GM12878 (cell line): ENCODE data around the gene SLC10A4. TPM values are rescaled to one million over a fixed set of nuclear protein-coding genes. Genes with fewer than 3 reads are reported as not detected.

Experiments
- ATAC-seq: fragments of 200-7000 bp; cut with Tn5 transposase; 3 replicates; pipeline ENCODE4 v1.9.1; 2020; ENCODE audit warnings: mild to moderate bottlenecking, moderate library complexity
- BruUV-seq: library from RNA; stranded (reverse); fragments of 400-500 nt; replicated peaks from 2 replicates; lab custom pipeline; 2021; lab: Mats Ljungman, UMichigan
- CTCF ChIA-PET: fragments of 300-600 bp; sonication (Branson Sonifier 250); formaldehyde crosslinking; extraction: SDS; loops from one replicate; lab custom pipeline; 2021; ENCODE audit warnings: inconsistent platforms; lab: Yijun Ruan, JAX
- POLR2A ChIA-PET: fragments of 350-600 bp; formaldehyde crosslinking; extraction: SDS; loops from one replicate; lab custom pipeline; 2021; ENCODE audit warnings: inconsistent platforms; lab: Charles Lee
- RAD21 ChIA-PET: fragments of 300-600 bp; sonication (Branson Sonifier 250); formaldehyde crosslinking; loops from one replicate; lab custom pipeline; 2023; ENCODE audit warnings: antibody characterized with exemption; ENCODE audit not compliant: unreplicated experiment; lab: Charles Lee
- SMC1A ChIA-PET: fragments of 300-600 bp; sonication (Branson Sonifier 250); formaldehyde crosslinking; loops from one replicate; lab custom pipeline; 2023; ENCODE audit not compliant: unreplicated experiment, uncharacterized antibody; lab: Charles Lee
- DNase-seq: peaks from one replicate; pipeline ENCODE4 v3.0.0-alpha.2; 2011; ENCODE audit warnings: low read depth, low spot score
- FAIRE-seq: peaks from 3 replicates; lab custom pipeline; 2011; peaks lifted over from hg19 to GRCh38; lab: Jason Lieb, UNC
- H2AFZ ChIP-seq: 2 replicates; pipeline ENCODE4 v1.6.0; 2011; ENCODE audit warnings: low read depth, low read length, control low read depth; ENCODE audit not compliant: control insufficient read depth
- H3K27ac ChIP-seq: 2 replicates; pipeline ENCODE4 v1.5.1; 2011; ENCODE audit warnings: control low read depth; ENCODE audit not compliant: control insufficient read depth, insufficient read depth
- H3K27me3 ChIP-seq, 2 experiments: replicated peaks in 1 of 2; 2 replicates each; pipeline versions ENCODE4 v1.6.0 to v1.6.1; 2011; ENCODE audit warnings: low read length in 1 of 2; ENCODE audit not compliant: control insufficient read depth in 2 of 2, insufficient read depth in 2 of 2
- H3K36me3 ChIP-seq, 2 experiments: 2 replicates each; pipeline ENCODE4 v1.5.1; 2011; ENCODE audit warnings: low read length in 1 of 2; ENCODE audit not compliant: control insufficient read depth in 2 of 2, insufficient read depth in 2 of 2
- H3K4me1 ChIP-seq: 2 replicates; pipeline ENCODE4 v1.6.1; 2011; ENCODE audit warnings: mild to moderate bottlenecking, low read length, moderate library complexity, mixed read lengths; ENCODE audit not compliant: control insufficient read depth, insufficient read depth
- H3K4me2 ChIP-seq: 2 replicates; pipeline ENCODE4 v1.6.0; 2011; ENCODE audit warnings: control low read depth; ENCODE audit not compliant: control insufficient read depth, insufficient read depth
- H3K4me3 ChIP-seq: fragments of 200-600 bp; sonication (generic); 2 replicates; pipeline ENCODE4 v1.5.1; 2016
- H3K79me2 ChIP-seq: 2 replicates; pipeline ENCODE4 v1.6.0; 2011; ENCODE audit warnings: low read length; ENCODE audit not compliant: control insufficient read depth, insufficient read depth
- H3K9ac ChIP-seq: 2 replicates; pipeline ENCODE4 v1.8.0; 2011; ENCODE audit warnings: low read length, control low read depth, mixed read lengths; ENCODE audit not compliant: control insufficient read depth, insufficient read depth
- H3K9me3 ChIP-seq: replicated peaks from 3 replicates; pipeline ENCODE4 v1.5.1; 2011; ENCODE audit warnings: mild to moderate bottlenecking, low read length; ENCODE audit not compliant: control insufficient read depth, insufficient read depth
- H4K20me1 ChIP-seq: 2 replicates; pipeline ENCODE4 v1.6.0; 2011; ENCODE audit not compliant: control insufficient read depth, insufficient read depth
- CBFB ChIP-seq: IDR thresholded peaks from 2 replicates; pipeline ENCODE4 v1.6.1; 2016; ENCODE audit warnings: antibody characterized with exemption, low read depth
- CBX3 ChIP-seq: fragments of 200-600 bp; sonication (generic); IDR thresholded peaks from 2 replicates; pipeline ENCODE4 v1.6.1; 2016; ENCODE audit warnings: low read depth, borderline replicate concordance
- MAX ChIP-seq: IDR thresholded peaks from 2 replicates; pipeline ENCODE4 v1.6.1; 2012; ENCODE audit warnings: low read depth, low read length, improper control_type of control experiment
- ZNF217 ChIP-seq: fragments of 450-650 bp; IDR thresholded peaks from 2 replicates; pipeline ENCODE4 v1.6.1; 2017; ENCODE audit warnings: antibody characterized with exemption, mild to moderate bottlenecking
- ZNF592 ChIP-seq: fragments of 450-650 bp; IDR thresholded peaks from 2 replicates; pipeline ENCODE4 v1.6.1; 2017; ENCODE audit warnings: mild to moderate bottlenecking, moderate library complexity
- in situ Hi-C: fragments of 300-500 bp; cut with MboI; formaldehyde crosslinking; loops from 9 replicates; pipeline ENCODE4 v1.14.3; 2018; ENCODE audit warnings: mixed read lengths
- intact Hi-C: fragments of 100-400 bp; cut with micrococcal nuclease; formaldehyde crosslinking; loops from one replicate; pipeline ENCODE4 v1.14.2; 2022; ENCODE audit not compliant: unreplicated experiment
- polyA plus RNA-seq, 11 experiments: library from polyadenylated mRNA; depleted of rRNA in 4 of 11; unstranded in 6 of 11; stranded (reverse) in 5 of 11; fragments of >200 nt; fragmentation: Nextera tagmentation in 4 of 11; fragmentation: Illumina TruSeq in 1 of 11; extraction: Ambion mirVana in 4 of 11; extraction: Trizol in 1 of 11; gene quantifications; 1 replicate in 1 of 11; 2 replicates in 10 of 11; pipeline versions ENCODE4 v1.2.1 to v1.2.3, GENCODE V29; 2011 to 2016; ENCODE audit warnings: inconsistent platforms in 2 of 11, missing spikeins in 2 of 11, low read depth in 1 of 11
- total RNA-seq, 4 experiments: library from RNA; depleted of rRNA in 3 of 4; stranded (reverse); fragments of >200 nt in 3 of 4; fragmentation: Illumina TruSeq in 1 of 4; extraction: Trizol in 1 of 4; gene quantifications; 2 replicates each; pipeline versions ENCODE4 v1.2.1 to v1.2.3, GENCODE V29; 2013 to 2021

The SLC10A4 gene
- total and polyA plus RNA-seq, 10 of the 15 experiments (the other 5 are each of a cell fraction or from before 2014, with no cell fraction given), result 0.12 TPM; not detected in 9

GRCh38 chr4:48526406-48526805 lies 43.3 kb downstream of the SLC10A4 start (continued):
- TF ChIP-seq MAX, result no peak

GRCh38 chr4:48538358-48538757 lies 55.2 kb downstream of the SLC10A4 start:
- no peak for FAIRE-seq
- no peak overlapping the region for H3K4me3 ChIP-seq
- DNase-seq, result no peak
- H3K36me3 ChIP-seq, result peaks cover 5 to 29% of the 10 kb centered on the region in 2 experiments
- POLR2A ChIA-PET, result no interaction called here
- H3K27ac ChIP-seq, result no peak overlapping the region
- in situ Hi-C loops, result no loop called here
- RAD21 ChIA-PET, result no interaction called here
- H3K9ac ChIP-seq, result no peak overlapping the region
- H2AFZ ChIP-seq, result no peak overlapping the region
- H3K4me2 ChIP-seq, result no peak overlapping the region
- H3K4me1 ChIP-seq, result no peaks in the 10 kb centered on the region
- ATAC-seq, result no peak
- H3K27me3 ChIP-seq, result no peaks in the 10 kb centered on the region
- intact Hi-C loops, result no loop called here
- H3K79me2 ChIP-seq, result no peaks in the 10 kb centered on the region
- TF ChIP-seq ZNF592 (no peak), CBFB (no peak), CBX3 (no peak), ZNF217 (no peak)
- BruUV-seq, result no TSS peak
- no peaks in the 10 kb centered on the region for H3K9me3 ChIP-seq
- CTCF ChIA-PET, result interaction anchor here (0.6 to 1.1 kb wide), 3 partner anchors 25 to 170 kb away, joined by 3 read pairs; no protein-coding TSS in a partner anchor
- SMC1A ChIA-PET, result interaction anchor here (0.7 to 1.5 kb wide), 2 partner anchors 29 to 67 kb away, joined by 3 to 5 read pairs; no protein-coding TSS in a partner anchor
- no peaks in the 10 kb centered on the region for H4K20me1 ChIP-seq

Other genes starting within 250 kb of the SLC10A4 start
- gene TEC, start 213.5 kb upstream of the SLC10A4 start, total RNA-seq (2014; rRNA removed), result 24.2 and 27.2 TPM in 2 replicates
- gene TEC, start 213.5 kb upstream of the SLC10A4 start, total RNA-seq (2014; rRNA removed; fragmentation: Illumina TruSeq; extraction: Trizol), result 24.4 and 25.6 TPM in 2 replicates
- 19.0 and 20.2 TPM in 2 replicates for gene TEC, start 213.5 kb upstream of the SLC10A4 start, total RNA-seq (2021)
- 15.4 and 21.3 TPM in 2 replicates for gene TEC, start 213.5 kb upstream of the SLC10A4 start, polyA plus RNA-seq (2011; rRNA removed)
- 18.6 and 23.7 TPM in 2 replicates for gene TEC, start 213.5 kb upstream of the SLC10A4 start, polyA plus RNA-seq (2014; fragmentation: Illumina TruSeq; extraction: Trizol)
- gene TEC, start 213.5 kb upstream of the SLC10A4 start, polyA plus RNA-seq (2014; fragmentation: Nextera tagmentation; extraction: Ambion mirVana), result 1 to 10 TPM; 7.4 to 10.0 TPM
- 17.3 and 19.3 TPM in 2 replicates for gene TEC, start 213.5 kb upstream of the SLC10A4 start, polyA plus RNA-seq (2014; rRNA removed)
- gene TEC, start 213.5 kb upstream of the SLC10A4 start, polyA plus RNA-seq (2016; fragmentation: Nextera tagmentation; extraction: Ambion mirVana), result 10 to 100 TPM; 14.6 to 15.5 TPM
- 11.4 and 17.5 TPM in 2 replicates for gene SLAIN2, start 141.8 kb upstream of the SLC10A4 start, total RNA-seq (2014; rRNA removed)
- gene SLAIN2, start 141.8 kb upstream of the SLC10A4 start, total RNA-seq (2014; rRNA removed; fragmentation: Illumina TruSeq; extraction: Trizol), result 36.7 and 38.5 TPM in 2 replicates
- 34.8 and 39.2 TPM in 2 replicates for gene SLAIN2, start 141.8 kb upstream of the SLC10A4 start, total RNA-seq (2021)
- 24.3 and 26.1 TPM in 2 replicates for gene SLAIN2, start 141.8 kb upstream of the SLC10A4 start, polyA plus RNA-seq (2011; rRNA removed)
- gene SLAIN2, start 141.8 kb upstream of the SLC10A4 start, polyA plus RNA-seq (2014; fragmentation: Illumina TruSeq; extraction: Trizol), result 73.5 and 96.6 TPM in 2 replicates
- 1 to 10 TPM; 4.3 to 6.0 TPM for gene SLAIN2, start 141.8 kb upstream of the SLC10A4 start, polyA plus RNA-seq (2014; fragmentation: Nextera tagmentation; extraction: Ambion mirVana)
- gene SLAIN2, start 141.8 kb upstream of the SLC10A4 start, polyA plus RNA-seq (2014; rRNA removed), result 13.5 and 13.8 TPM in 2 replicates
- gene SLAIN2, start 141.8 kb upstream of the SLC10A4 start, polyA plus RNA-seq (2016; fragmentation: Nextera tagmentation; extraction: Ambion mirVana), result 10 to 100 TPM; 26.6 to 28.9 TPM
- gene ZAR1, start 6.9 kb downstream of the SLC10A4 start, total RNA-seq (2014; rRNA removed), result not detected in 2 replicates
- not detected in 2 replicates for gene ZAR1, start 6.9 kb downstream of the SLC10A4 start, total RNA-seq (2014; rRNA removed; fragmentation: Illumina TruSeq; extraction: Trizol)
- not detected in 2 replicates for gene ZAR1, start 6.9 kb downstream of the SLC10A4 start, total RNA-seq (2021)
- not detected in 2 replicates for gene ZAR1, start 6.9 kb downstream of the SLC10A4 start, polyA plus RNA-seq (2011; rRNA removed)
- gene ZAR1, start 6.9 kb downstream of the SLC10A4 start, polyA plus RNA-seq (2014; fragmentation: Illumina TruSeq; extraction: Trizol), result not detected in 2 replicates
- gene ZAR1, start 6.9 kb downstream of the SLC10A4 start, polyA plus RNA-seq (2014; fragmentation: Nextera tagmentation; extraction: Ambion mirVana), result not detected
- gene ZAR1, start 6.9 kb downstream of the SLC10A4 start, polyA plus RNA-seq (2014; rRNA removed), result not detected in 2 replicates
- not detected for gene ZAR1, start 6.9 kb downstream of the SLC10A4 start, polyA plus RNA-seq (2016; fragmentation: Nextera tagmentation; extraction: Ambion mirVana)